ENCODE data around the gene FLNB.

DNA sequence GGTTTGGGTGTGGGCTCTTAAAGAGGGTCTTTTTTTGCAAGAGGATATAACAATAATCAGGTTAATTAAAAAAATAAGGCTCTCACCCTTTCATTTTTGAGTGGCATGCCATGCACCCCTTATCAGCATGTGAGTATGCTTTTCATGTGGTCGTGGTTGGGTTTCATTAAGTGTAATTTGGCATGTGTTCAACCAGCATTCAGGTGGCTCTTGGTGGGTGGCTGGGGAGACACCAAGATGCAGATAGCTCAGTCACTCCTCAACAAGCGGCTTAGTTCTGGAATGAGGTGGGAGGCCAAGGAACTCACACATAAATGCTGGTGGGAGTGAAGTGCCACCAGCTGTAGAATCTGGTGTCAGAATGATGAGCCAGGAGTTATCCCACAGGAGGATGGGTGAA lies 66.8 kb downstream of the FLNB start:
- TF ChIP-seq, protein P1, sequence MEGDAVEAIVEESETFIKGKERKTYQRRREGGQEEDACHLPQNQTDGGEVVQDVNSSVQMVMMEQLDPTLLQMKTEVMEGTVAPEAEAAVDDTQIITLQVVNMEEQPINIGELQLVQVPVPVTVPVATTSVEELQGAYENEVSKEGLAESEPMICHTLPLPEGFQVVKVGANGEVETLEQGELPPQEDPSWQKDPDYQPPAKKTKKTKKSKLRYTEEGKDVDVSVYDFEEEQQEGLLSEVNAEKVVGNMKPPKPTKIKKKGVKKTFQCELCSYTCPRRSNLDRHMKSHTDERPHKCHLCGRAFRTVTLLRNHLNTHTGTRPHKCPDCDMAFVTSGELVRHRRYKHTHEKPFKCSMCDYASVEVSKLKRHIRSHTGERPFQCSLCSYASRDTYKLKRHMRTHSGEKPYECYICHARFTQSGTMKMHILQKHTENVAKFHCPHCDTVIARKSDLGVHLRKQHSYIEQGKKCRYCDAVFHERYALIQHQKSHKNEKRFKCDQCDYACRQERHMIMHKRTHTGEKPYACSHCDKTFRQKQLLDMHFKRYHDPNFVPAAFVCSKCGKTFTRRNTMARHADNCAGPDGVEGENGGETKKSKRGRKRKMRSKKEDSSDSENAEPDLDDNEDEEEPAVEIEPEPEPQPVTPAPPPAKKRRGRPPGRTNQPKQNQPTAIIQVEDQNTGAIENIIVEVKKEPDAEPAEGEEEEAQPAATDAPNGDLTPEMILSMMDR (conservative IDR thresholded peaks at IDR 0.05; ENCODE audit: low read depth, low read length): no peak
- TF ChIP-seq, protein P2, sequence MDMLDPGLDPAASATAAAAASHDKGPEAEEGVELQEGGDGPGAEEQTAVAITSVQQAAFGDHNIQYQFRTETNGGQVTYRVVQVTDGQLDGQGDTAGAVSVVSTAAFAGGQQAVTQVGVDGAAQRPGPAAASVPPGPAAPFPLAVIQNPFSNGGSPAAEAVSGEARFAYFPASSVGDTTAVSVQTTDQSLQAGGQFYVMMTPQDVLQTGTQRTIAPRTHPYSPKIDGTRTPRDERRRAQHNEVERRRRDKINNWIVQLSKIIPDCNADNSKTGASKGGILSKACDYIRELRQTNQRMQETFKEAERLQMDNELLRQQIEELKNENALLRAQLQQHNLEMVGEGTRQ (IDR thresholded peaks at IDR 0.05; ENCODE audit: low read depth, low read length): no peak
